Neural crest cell (in vitro differentiated cells): ENCODE measurements around the gene RRAD. TPM values are rescaled to one million over a fixed set of nuclear protein-coding genes. Genes with fewer than 3 reads are reported as not detected.
"Not testable (repeated sequence)": the region's sequence is repeated elsewhere in the genome, so short reads cannot be mapped to it uniquely, and the experiment has no call there.

Source experiments
- DNase-seq: peaks from one replicate; pipeline ENCODE4 v3.0.0; 2021; ENCODE audit warnings: low read depth, mixed read lengths, low spot score
- H3K27ac Mint-ChIP-seq: one replicate; pipeline ENCODE4 v1.8.0; 2021; ENCODE audit warnings: mild to moderate bottlenecking, mixed read lengths; ENCODE audit not compliant: unreplicated experiment
- H3K27me3 Mint-ChIP-seq: 2 replicates; pipeline ENCODE4 v1.8.0; 2021; ENCODE audit warnings: low read depth, mild to moderate bottlenecking, mixed read lengths
- H3K36me3 Mint-ChIP-seq: 2 replicates; pipeline ENCODE4 v1.8.0; 2021; ENCODE audit warnings: low read depth, mild to moderate bottlenecking, mixed read lengths
- H3K4me1 Mint-ChIP-seq: 2 replicates; pipeline ENCODE4 v1.8.0; 2021; ENCODE audit warnings: mixed read lengths
- H3K4me3 Mint-ChIP-seq: one replicate; pipeline ENCODE4 v1.8.0; 2021; ENCODE audit warnings: mild to moderate bottlenecking, mixed read lengths
- H3K9me3 Mint-ChIP-seq: 2 replicates; pipeline ENCODE4 v1.8.0; 2021; ENCODE audit warnings: mixed read lengths
- total RNA-seq: library from RNA; stranded (reverse); gene quantifications from 2 replicates; pipeline ENCODE4 v1.2.1, GENCODE V29; 2021
- TF ChIP-seq, protein P1 (sequence below): fragments of 200-600 bp; sonication (generic); conservative IDR thresholded peaks from 2 replicates; pipeline ENCODE4 v1.5.0; 2021; ENCODE audit warnings: antibody characterized with exemption, mild to moderate bottlenecking

RRAD gene
- total RNA-seq, 1 donor from 2014 or later, result 0.54 TPM

DNA sequence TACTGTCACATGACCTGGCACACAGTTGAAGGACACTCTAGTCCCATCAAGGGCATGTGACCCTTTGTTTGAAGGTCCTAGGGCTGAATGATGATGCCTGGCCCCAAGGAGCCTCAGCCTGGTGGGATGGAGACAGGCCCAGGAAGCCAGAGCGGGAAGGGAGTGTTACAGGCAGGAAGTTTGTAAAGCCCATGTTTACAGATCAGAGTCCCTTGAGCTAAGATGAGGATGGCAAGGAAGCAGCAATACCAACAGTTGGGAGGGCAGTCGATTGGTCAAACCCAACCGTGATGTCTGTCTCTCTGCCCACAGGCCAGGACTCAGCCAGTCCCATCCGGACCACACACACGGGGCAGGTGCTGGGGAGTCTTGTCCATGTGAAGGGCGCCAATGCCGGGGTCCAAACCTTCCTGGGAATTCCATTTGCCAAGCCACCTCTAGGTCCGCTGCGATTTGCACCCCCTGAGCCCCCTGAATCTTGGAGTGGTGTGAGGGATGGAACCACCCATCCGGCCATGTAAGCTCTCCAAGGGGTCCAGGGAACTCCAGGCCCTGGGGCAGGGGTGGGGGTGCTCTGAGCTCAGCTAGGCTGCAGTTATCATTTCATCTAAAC lies 12.5 kb upstream of the RRAD start:
- H3K36me3 Mint-ChIP-seq, result peaks cover 2% of the 10 kb centered on the region
- DNase-seq, result no peak
- H3K9me3 Mint-ChIP-seq, result no peaks in the 10 kb centered on the region
- H3K27ac Mint-ChIP-seq, result no peak overlapping the region
- peak overlapping the region; percentile 70 for H3K4me3 Mint-ChIP-seq
- H3K27me3 Mint-ChIP-seq, result no peaks in the 10 kb centered on the region
- H3K4me1 Mint-ChIP-seq, result peaks cover 38% of the 10 kb centered on the region
- TF ChIP-seq, protein P1, sequence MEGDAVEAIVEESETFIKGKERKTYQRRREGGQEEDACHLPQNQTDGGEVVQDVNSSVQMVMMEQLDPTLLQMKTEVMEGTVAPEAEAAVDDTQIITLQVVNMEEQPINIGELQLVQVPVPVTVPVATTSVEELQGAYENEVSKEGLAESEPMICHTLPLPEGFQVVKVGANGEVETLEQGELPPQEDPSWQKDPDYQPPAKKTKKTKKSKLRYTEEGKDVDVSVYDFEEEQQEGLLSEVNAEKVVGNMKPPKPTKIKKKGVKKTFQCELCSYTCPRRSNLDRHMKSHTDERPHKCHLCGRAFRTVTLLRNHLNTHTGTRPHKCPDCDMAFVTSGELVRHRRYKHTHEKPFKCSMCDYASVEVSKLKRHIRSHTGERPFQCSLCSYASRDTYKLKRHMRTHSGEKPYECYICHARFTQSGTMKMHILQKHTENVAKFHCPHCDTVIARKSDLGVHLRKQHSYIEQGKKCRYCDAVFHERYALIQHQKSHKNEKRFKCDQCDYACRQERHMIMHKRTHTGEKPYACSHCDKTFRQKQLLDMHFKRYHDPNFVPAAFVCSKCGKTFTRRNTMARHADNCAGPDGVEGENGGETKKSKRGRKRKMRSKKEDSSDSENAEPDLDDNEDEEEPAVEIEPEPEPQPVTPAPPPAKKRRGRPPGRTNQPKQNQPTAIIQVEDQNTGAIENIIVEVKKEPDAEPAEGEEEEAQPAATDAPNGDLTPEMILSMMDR, result no peak

DNA sequence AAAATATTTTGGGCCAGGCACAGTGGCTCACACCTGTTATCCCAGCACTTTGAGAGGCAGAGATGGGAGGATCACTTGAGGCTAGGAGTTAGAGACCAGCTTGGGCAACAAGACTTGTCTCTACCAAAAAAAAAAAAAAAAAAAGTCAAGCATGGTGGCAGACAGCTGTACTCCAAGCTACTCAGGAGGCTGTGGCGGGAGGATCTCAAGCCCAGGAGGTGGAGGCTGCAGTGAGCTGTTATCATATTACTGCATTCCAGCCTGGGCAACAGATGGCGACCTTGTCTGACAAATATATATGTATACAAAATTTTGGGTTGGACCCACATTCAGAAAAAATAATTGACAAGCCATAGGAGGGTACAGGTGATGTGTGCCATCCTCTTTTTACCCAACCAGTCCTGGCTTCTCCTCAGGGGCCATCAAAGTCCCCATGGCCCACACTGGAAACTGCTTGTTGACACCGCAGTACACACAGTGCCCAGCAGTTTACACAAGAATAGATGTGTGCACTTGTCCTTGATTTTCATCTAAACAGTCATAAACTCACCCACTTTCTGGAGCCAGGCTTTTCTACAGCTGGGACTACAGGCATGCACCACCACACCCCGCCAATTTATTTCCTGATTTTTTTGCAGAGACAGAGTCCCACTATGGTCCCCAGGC lies 11.7 kb upstream of the RRAD start:
- no peaks in the 10 kb centered on the region for H3K9me3 Mint-ChIP-seq
- no peak for DNase-seq
- TF ChIP-seq, protein P1, result no peak
- H3K27ac Mint-ChIP-seq, result no peak overlapping the region
- H3K27me3 Mint-ChIP-seq, result no peaks in the 10 kb centered on the region
- peak overlapping the region; percentile 70 for H3K4me3 Mint-ChIP-seq
- no peaks in the 10 kb centered on the region for H3K36me3 Mint-ChIP-seq
- peaks cover 45% of the 10 kb centered on the region for H3K4me1 Mint-ChIP-seq

DNA sequence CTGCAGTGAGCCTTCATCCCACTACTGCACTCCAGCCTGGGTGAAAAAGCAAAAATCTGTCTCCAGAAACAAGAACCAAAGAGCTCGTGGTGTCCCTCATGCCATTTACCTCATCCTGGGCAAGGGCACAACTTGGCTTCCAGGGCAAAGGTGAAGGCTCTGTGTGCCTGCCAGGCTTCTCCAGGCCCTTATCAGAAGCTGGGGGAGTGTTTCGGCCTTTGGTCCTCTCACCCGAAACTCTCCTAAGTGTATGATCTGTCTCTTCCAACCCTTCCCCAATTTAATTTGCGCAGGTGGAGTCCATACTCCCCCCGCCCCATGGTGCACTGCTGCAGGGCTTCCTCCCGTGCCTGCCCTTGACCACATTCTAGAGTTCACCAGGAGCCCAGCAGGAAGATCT lies 11.1 kb upstream of the RRAD start:
- Mint-ChIP-seq H3K4me3 (peak overlapping the region; percentile 70), H3K4me1 (peaks cover 45% of the 10 kb centered on the region), H3K27me3 (no peaks in the 10 kb centered on the region), H3K36me3 (no peaks in the 10 kb centered on the region), H3K27ac (no peak overlapping the region), H3K9me3 (no peaks in the 10 kb centered on the region)
- TF ChIP-seq, protein P1, result no peak
- DNase-seq, result no peak

DNA sequence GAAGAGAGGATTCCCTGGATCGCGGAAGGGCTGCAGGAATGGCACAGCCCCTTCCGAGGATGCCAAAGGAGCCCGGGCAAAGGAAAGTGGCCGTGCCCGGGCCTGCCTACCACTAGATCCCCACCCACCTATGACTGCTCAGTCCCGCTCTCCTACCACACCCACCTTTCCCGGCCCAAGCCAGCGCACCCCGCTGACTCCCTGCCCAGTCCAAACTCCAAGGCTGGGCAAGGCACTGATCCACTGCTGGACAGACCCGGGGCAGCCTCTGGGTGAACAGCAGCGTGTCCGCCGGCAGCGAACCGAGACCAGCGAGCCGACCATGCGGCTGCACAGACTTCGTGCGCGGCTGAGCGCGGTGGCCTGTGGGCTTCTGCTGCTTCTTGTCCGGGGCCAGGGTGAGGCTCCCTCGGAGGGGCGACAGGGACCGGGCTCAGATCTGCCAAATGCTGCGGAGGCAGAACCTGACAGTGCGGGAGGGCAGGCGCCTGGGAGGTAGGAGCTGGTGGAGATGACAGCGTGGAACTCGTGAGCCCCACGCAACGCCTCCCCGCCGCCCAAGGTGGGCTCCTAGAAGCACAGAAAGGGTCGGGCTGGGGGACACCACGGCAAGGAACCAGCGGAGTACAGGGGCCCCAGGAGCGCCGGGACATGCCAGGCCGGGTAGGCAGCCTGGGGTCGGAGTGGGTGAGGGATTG lies 10.1 kb upstream of the RRAD start, which contains the start of gene CES2:
CES2 (plus strand) TSS at position 203 of the 698 bp plus-strand sequence; CDS start at position 323, 120 bp downstream.
- no peak for DNase-seq
- peak within 1 kb of the TSS; percentile 97 for H3K4me3 Mint-ChIP-seq

DNA sequence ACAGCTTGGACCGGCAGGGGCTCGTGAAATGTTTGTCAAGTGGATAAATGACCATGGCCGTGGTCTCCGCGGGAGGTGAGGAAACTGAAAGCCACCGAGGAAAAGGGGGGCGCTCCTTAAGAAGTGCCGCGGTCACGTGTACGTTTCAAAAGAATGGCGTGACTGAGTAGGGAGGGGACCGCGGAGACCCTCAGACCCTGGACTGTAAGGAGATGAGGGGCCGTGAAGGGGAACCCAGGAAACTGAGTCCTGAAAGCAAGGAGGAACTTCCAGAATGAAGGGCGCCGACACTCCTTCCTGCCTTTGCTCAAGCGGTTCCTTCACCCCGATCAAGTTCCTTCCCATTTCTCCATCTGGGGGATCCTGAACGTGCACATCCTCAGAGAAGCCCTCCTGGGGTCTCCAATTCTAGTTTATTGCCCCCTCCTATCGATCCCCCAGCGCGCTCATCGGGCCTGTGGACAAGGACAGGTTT lies 9.5 kb upstream of the RRAD start:
- H3K27ac Mint-ChIP-seq, result peak overlapping the region; percentile 96

More for the DNA sequence above, 10.1 kb upstream of the RRAD start, which contains the start of gene CES2:
- Mint-ChIP-seq H3K4me1 (peaks cover 45% of the 10 kb centered on the region), H3K9me3 (no peaks in the 10 kb centered on the region), H3K27me3 (no peaks in the 10 kb centered on the region), H3K27ac (peak within 1 kb of the TSS; percentile 96), H3K36me3 (no peaks in the 10 kb centered on the region)
- TF ChIP-seq, protein P1, result no peak

More for the DNA sequence above, 9.5 kb upstream of the RRAD start:
- H3K9me3 Mint-ChIP-seq, H3K36me3 Mint-ChIP-seq, H3K27me3 Mint-ChIP-seq, DNase-seq: not testable (repeated sequence)
- Mint-ChIP-seq H3K4me3 (peak overlapping the region; percentile 97), H3K4me1 (peaks cover 45% of the 10 kb centered on the region)
